ENCODE results near the gene VEPH1.

VEPH1 gene

DNA sequence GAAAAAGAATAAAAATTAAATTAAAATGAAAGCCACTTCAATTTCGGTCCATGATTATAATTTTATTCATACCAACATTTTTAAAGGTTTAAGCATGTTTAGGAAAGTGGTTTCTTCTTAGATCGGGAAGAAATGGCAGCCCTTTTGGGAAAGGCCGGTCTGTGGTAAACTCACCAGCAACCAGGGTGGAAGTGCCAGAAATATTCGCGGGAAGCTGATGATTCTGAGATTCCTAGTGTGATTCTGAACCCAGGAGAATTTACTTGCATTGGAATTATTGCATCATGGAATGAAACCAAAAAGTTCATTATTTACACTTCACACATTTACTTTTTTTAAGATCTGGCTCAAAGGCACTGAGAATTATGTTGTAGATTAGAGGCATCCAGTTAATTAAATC lies 246.1 kb downstream of the VEPH1 start:
- TF ChIP-seq CTCF (IDR thresholded peaks at IDR 0.05) = no peak

GRCh38 chr3:157255797-157256196 lies 247.4 kb downstream of the VEPH1 start:
- no peak for TF ChIP-seq CTCF (IDR thresholded peaks at IDR 0.05)

DNA sequence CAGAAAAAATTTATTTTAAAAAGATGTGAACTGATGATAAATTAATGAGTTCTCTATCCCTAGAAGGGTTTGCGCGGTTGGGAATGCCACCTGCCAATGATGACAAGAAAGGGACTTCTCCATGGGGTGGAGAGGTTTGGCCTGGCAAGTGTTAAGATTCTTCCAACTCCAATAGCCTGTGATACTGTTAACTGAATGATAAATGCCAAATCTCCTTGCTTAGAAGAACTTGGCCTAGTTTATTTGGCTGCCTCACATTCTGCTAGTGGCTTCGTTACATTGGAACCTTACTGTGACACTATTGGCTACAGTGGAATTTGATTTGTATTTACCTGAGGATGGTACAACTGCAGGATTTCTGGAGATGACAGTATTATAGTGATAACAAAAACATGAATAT lies 251.5 kb downstream of the VEPH1 start:
- TF ChIP-seq CTCF (IDR thresholded peaks at IDR 0.05) = no peak

DNA sequence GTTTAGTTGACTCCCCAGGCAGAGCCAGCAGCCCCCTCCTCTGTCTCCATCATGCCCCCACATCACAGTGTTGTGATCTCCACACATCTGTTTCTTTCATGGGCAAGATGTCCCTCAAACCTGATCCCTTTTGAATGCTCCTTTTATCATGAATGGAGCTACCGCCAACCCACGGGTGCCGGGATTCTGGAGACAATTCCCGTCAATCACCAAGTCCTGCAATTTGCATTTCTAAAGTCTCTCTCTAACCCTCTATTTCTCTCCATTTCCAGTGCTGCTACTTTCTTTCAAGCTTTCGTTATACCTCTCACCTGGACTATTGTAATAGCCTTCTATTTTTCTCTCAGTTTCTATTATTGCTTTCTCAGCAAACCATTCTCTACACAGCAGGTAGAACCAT lies 253.6 kb downstream of the VEPH1 start:
- TF ChIP-seq CTCF (IDR thresholded peaks at IDR 0.05) = no peak

DNA sequence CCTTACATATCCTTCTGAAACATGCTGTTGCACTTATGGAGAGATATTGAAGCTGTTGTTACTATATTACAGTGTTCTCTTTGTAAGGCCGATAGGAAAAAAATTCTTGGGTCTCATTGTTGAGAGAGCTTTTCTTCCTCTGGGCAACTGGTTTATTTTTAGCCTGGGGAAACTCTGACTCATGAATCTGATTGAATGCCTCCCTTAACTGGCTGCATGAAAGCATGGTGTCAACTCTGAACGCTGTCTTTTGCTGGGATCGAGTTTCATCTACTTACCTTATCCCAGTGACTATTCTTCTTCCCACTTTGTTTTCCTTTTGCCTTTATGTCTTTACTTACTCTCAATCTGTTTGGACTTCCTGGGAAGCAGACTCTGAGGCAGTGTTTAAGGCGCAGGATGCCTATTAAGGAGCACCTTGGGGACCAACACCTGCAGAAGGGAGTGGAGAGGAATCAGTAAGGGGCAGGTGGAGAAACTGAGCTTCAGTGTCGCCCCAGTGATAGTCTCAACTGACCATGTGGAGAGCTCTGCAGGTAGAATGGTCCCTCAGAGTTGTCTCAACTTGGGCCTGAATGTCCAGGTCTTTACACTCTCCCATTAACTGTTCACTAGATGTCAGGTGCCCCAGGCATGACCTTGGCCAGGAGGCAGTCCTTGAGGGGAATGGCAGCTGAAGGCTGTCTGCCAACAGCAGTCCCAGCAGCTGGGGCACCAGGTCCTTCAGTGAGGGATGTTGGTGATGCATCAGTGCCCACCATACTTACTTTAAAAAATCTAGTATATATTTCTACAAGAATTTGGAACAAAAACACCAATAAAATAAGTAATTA lies 254.4 kb downstream of the VEPH1 start:
- no peak for TF ChIP-seq CTCF (IDR thresholded peaks at IDR 0.05)

- no peak for TF ChIP-seq CTCF (IDR thresholded peaks at IDR 0.05)
Measured at GRCh38 chr3:157247391-157247790, 255.8 kb downstream of the VEPH1 start.

DNA sequence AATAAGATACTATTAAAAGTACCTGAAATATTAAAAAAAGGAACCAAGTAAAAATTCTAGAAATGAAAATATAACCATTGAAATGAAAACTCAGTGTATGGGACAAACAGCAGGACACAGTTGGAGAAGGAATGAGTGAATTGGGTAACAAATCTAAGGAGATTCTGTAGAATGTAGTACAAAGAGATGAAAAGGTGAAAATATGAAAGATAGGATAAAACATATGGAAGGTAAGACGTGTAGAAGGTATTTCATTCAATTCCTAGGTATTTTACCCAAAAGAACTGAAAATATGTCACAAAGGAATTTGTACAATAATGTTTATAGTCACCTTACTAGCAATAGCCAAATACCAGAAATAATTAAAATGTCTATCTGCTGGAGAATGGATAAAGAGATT lies 260.4 kb downstream of the VEPH1 start:
- TF ChIP-seq CTCF (IDR thresholded peaks at IDR 0.05) = no peak

- TF ChIP-seq CTCF (IDR thresholded peaks at IDR 0.05) = no peak
Measured at GRCh38 chr3:157241599-157241998, 261.6 kb downstream of the VEPH1 start.

All from LNCAP (cell line).